MG63 (cell line): Measurements from ENCODE around the gene C2CD5. TPM values are rescaled to one million over a fixed set of nuclear protein-coding genes. Genes with fewer than 3 reads are reported as not detected.
"Not testable (repeated sequence)": the region's sequence is repeated elsewhere in the genome, so short reads cannot be mapped to it uniquely, and the experiment has no call there.

ENCODE experiments used
- DNase-seq: peaks from one replicate; pipeline ENCODE4 v3.0.0-alpha.2; 2020
- H3K27me3 ChIP-seq: fragments of 250-450 bp; sonication (Bioruptor Pico); 2 replicates; pipeline ENCODE4 v1.5.1; 2020; ENCODE audit warnings: mild to moderate bottlenecking, moderate library complexity
- H3K36me3 ChIP-seq: fragments of 250-450 bp; sonication (Bioruptor Pico); 2 replicates; pipeline ENCODE4 v1.5.1; 2020; ENCODE audit warnings: mild to moderate bottlenecking, moderate library complexity
- H3K4me3 ChIP-seq: fragments of 250-450 bp; sonication (Bioruptor Pico); 2 replicates; pipeline ENCODE4 v1.5.1; 2020; ENCODE audit warnings: mild to moderate bottlenecking, moderate library complexity
- H3K9me3 ChIP-seq: fragments of 250-450 bp; sonication (Bioruptor Pico); 2 replicates; pipeline ENCODE4 v1.5.1; 2020; ENCODE audit warnings: mild to moderate bottlenecking, moderate library complexity
- total RNA-seq: library from RNA; depleted of rRNA; stranded (reverse); fragments of >200 nt; shearing (Covaris generic); gene quantifications from 2 replicates; pipeline ENCODE4 v1.2.3, GENCODE V29; 2014; ENCODE audit warnings: low replicate concordance

C2CD5 gene
- total RNA-seq, 1 experiment from 2014 or later, result 13.1 TPM

GRCh38 chr12:22467190-22467589 lies 77.2 kb downstream of the C2CD5 start:
- Histone ChIP-seq H3K9me3 (no peaks in the 10 kb centered on the region), H3K27me3 (no peaks in the 10 kb centered on the region), H3K36me3 (peaks cover 11% of the 10 kb centered on the region; the same call in 1 of the 2 replicates), H3K4me3 (no peak overlapping the region)
- DNase-seq, result peak; percentile 6

GRCh38 chr12:22463306-22463705 lies 81.0 kb downstream of the C2CD5 start:
- H3K4me3 ChIP-seq, result no peak overlapping the region
- no peak for DNase-seq
- no peaks in the 10 kb centered on the region for H3K36me3 ChIP-seq

GRCh38 chr12:22461786-22462185 lies 82.6 kb downstream of the C2CD5 start:
- H3K27me3 ChIP-seq, result no peaks in the 10 kb centered on the region
- DNase-seq, result no peak
- no peak overlapping the region for H3K4me3 ChIP-seq
- no peaks in the 10 kb centered on the region for H3K36me3 ChIP-seq
- H3K9me3 ChIP-seq, result no peaks in the 10 kb centered on the region

More at GRCh38 chr12:22463306-22463705, 81.0 kb downstream of the C2CD5 start:
- H3K27me3 ChIP-seq, result no peaks in the 10 kb centered on the region
- H3K9me3 ChIP-seq, result no peaks in the 10 kb centered on the region

- Histone ChIP-seq H3K4me3 (no peak overlapping the region), H3K27me3 (no peaks in the 10 kb centered on the region), H3K36me3 (no peaks in the 10 kb centered on the region), H3K9me3 (no peaks in the 10 kb centered on the region)
- DNase-seq, result no peak
Measured at GRCh38 chr12:22459838-22460490, 84.4 kb downstream of the C2CD5 start.

- H3K4me3 ChIP-seq, result no peak overlapping the region
- H3K27me3 ChIP-seq, result no peaks in the 10 kb centered on the region
- H3K36me3 ChIP-seq, result no peaks in the 10 kb centered on the region
- DNase-seq, result no peak
- H3K9me3 ChIP-seq, result no peaks in the 10 kb centered on the region
Measured at GRCh38 chr12:22458298-22458937, 85.9 kb downstream of the C2CD5 start.

- no peak for DNase-seq
- H3K27me3 ChIP-seq, result no peaks in the 10 kb centered on the region
- H3K36me3 ChIP-seq, result no peaks in the 10 kb centered on the region
- H3K9me3 ChIP-seq, result no peaks in the 10 kb centered on the region
- no peak overlapping the region for H3K4me3 ChIP-seq
Measured at GRCh38 chr12:22457085-22457484, 87.3 kb downstream of the C2CD5 start.

- H3K27me3 ChIP-seq, result no peaks in the 10 kb centered on the region
- no peaks in the 10 kb centered on the region for H3K36me3 ChIP-seq
- H3K4me3 ChIP-seq, result no peak overlapping the region
- no peak for DNase-seq
- no peaks in the 10 kb centered on the region for H3K9me3 ChIP-seq
Measured at GRCh38 chr12:22453511-22453910, 90.8 kb downstream of the C2CD5 start.

GRCh38 chr12:22447223-22447622 lies 97.1 kb downstream of the C2CD5 start:
- DNase-seq, result no peak
- no peaks in the 10 kb centered on the region for H3K36me3 ChIP-seq
- H3K9me3 ChIP-seq, result no peaks in the 10 kb centered on the region
- no peaks in the 10 kb centered on the region for H3K27me3 ChIP-seq
- H3K4me3 ChIP-seq, result no peak overlapping the region

GRCh38 chr12:22444317-22444665 lies 100.1 kb downstream of the C2CD5 start:
- not testable (repeated sequence) for H3K27me3 ChIP-seq, H3K36me3 ChIP-seq, H3K9me3 ChIP-seq, DNase-seq, H3K4me3 ChIP-seq

- no peaks in the 10 kb centered on the region for H3K9me3 ChIP-seq
- peak; percentile 49 for DNase-seq
- H3K4me3 ChIP-seq, result no peak overlapping the region
- no peaks in the 10 kb centered on the region for H3K36me3 ChIP-seq
- H3K27me3 ChIP-seq, result no peaks in the 10 kb centered on the region
Measured at GRCh38 chr12:22443379-22444316, 100.7 kb downstream of the C2CD5 start.

- H3K9me3 ChIP-seq, result no peaks in the 10 kb centered on the region
- H3K4me3 ChIP-seq, result no peak overlapping the region
- no peaks in the 10 kb centered on the region for H3K36me3 ChIP-seq
- no peaks in the 10 kb centered on the region for H3K27me3 ChIP-seq
- no peak for DNase-seq
Measured at GRCh38 chr12:22437031-22437806, 107.1 kb downstream of the C2CD5 start.

- H3K27me3 ChIP-seq, result no peaks in the 10 kb centered on the region; the same call in 1 of the 2 replicates
- DNase-seq, result no peak
Measured at GRCh38 chr12:22435583-22435982, 108.8 kb downstream of the C2CD5 start.

GRCh38 chr12:22431693-22432251 lies 112.6 kb downstream of the C2CD5 start:
- H3K9me3 ChIP-seq, result no peaks in the 10 kb centered on the region

More at GRCh38 chr12:22435583-22435982, 108.8 kb downstream of the C2CD5 start:
- Histone ChIP-seq H3K4me3 (no peak overlapping the region), H3K36me3 (no peaks in the 10 kb centered on the region), H3K9me3 (no peaks in the 10 kb centered on the region)

GRCh38 chr12:22416801-22417200 lies 127.5 kb downstream of the C2CD5 start:
- no peak for DNase-seq
- Histone ChIP-seq H3K9me3 (no peaks in the 10 kb centered on the region), H3K36me3 (no peaks in the 10 kb centered on the region)

More at GRCh38 chr12:22431693-22432251, 112.6 kb downstream of the C2CD5 start:
- Histone ChIP-seq H3K27me3 (no peaks in the 10 kb centered on the region; the same call in 1 of the 2 replicates), H3K36me3 (no peaks in the 10 kb centered on the region), H3K4me3 (no peak overlapping the region)
- DNase-seq, result no peak

GRCh38 chr12:22415342-22416309 lies 128.7 kb downstream of the C2CD5 start:
- no peaks in the 10 kb centered on the region for H3K27me3 ChIP-seq
- DNase-seq, result peak; percentile 52
- no peaks in the 10 kb centered on the region for H3K36me3 ChIP-seq
- no peaks in the 10 kb centered on the region for H3K9me3 ChIP-seq
- H3K4me3 ChIP-seq, result no peak overlapping the region

More at GRCh38 chr12:22416801-22417200, 127.5 kb downstream of the C2CD5 start:
- no peak overlapping the region for H3K4me3 ChIP-seq
- no peaks in the 10 kb centered on the region for H3K27me3 ChIP-seq
